BE2C (cell line): ENCODE results near the gene KRT23.

ENCODE experiments used
- DNase-seq: peaks from one replicate; pipeline ENCODE4 v3.0.0-alpha.2; 2020
- H3K27me3 ChIP-seq: fragments of 250-450 bp; sonication (Bioruptor Pico); 2 replicates; pipeline ENCODE4 v1.5.1; 2020; ENCODE audit warnings: mild to moderate bottlenecking
- H3K36me3 ChIP-seq: fragments of 250-450 bp; sonication (Bioruptor Pico); 2 replicates; pipeline ENCODE4 v1.5.1; 2020; ENCODE audit warnings: mild to moderate bottlenecking
- H3K4me1 ChIP-seq: fragments of 250-450 bp; sonication (Bioruptor Pico); 2 replicates; pipeline ENCODE4 v1.5.1; 2020
- H3K4me3 ChIP-seq: 2 replicates; pipeline ENCODE4 v1.5.1; 2011; ENCODE audit warnings: low read depth, low read length
- H3K9me3 ChIP-seq: fragments of 250-450 bp; sonication (Bioruptor Pico); 2 replicates; pipeline ENCODE4 v1.5.1; 2020
- CTCF ChIP-seq: IDR thresholded peaks from 2 replicates; pipeline ENCODE4 v1.5.1; 2012; ENCODE audit warnings: mild to moderate bottlenecking, low read depth, low read length

KRT23 gene

GRCh38 chr17:40936976-40937375, 470 bp downstream of the KRT23 start:
- no peak for TF ChIP-seq CTCF
- H3K27me3 ChIP-seq, result peaks cover 47% of the 10 kb centered on the region
- no peaks in the 10 kb centered on the region for H3K9me3 ChIP-seq
- H3K4me3 ChIP-seq, result no peak overlapping the region
- no peak for DNase-seq
- H3K4me1 ChIP-seq, result no peaks in the 10 kb centered on the region
- no peaks in the 10 kb centered on the region for H3K36me3 ChIP-seq

- Histone ChIP-seq H3K4me3 (no peak overlapping the region), H3K27me3 (peaks cover 51% of the 10 kb centered on the region), H3K9me3 (no peaks in the 10 kb centered on the region), H3K36me3 (no peaks in the 10 kb centered on the region), H3K4me1 (no peaks in the 10 kb centered on the region)
- DNase-seq, result no peak
- no peak for TF ChIP-seq CTCF
These were observed 942 bp downstream of the KRT23 start for GRCh38 chr17:40936437-40936971.

GRCh38 chr17:40935624-40936023, 1.8 kb downstream of the KRT23 start:
- Histone ChIP-seq H3K36me3 (no peaks in the 10 kb centered on the region), H3K27me3 (peaks cover 48% of the 10 kb centered on the region), H3K4me3 (no peak overlapping the region), H3K4me1 (no peaks in the 10 kb centered on the region), H3K9me3 (no peaks in the 10 kb centered on the region)
- no peak for TF ChIP-seq CTCF
- DNase-seq, result no peak

GRCh38 chr17:40932608-40933007, 4.8 kb downstream of the KRT23 start:
- Histone ChIP-seq H3K9me3 (no peaks in the 10 kb centered on the region), H3K4me1 (no peaks in the 10 kb centered on the region), H3K4me3 (no peak overlapping the region), H3K36me3 (no peaks in the 10 kb centered on the region), H3K27me3 (peaks cover 51% of the 10 kb centered on the region)
- TF ChIP-seq CTCF, result no peak
- DNase-seq, result no peak

GRCh38 chr17:40931311-40931710, 6.1 kb downstream of the KRT23 start:
- no peaks in the 10 kb centered on the region for H3K36me3 ChIP-seq
- no peak for TF ChIP-seq CTCF
- DNase-seq, result no peak
- H3K9me3 ChIP-seq, result no peaks in the 10 kb centered on the region
- H3K27me3 ChIP-seq, result peaks cover 51% of the 10 kb centered on the region
- H3K4me3 ChIP-seq, result no peak overlapping the region
- no peaks in the 10 kb centered on the region for H3K4me1 ChIP-seq

- H3K4me1 ChIP-seq, result no peaks in the 10 kb centered on the region
- TF ChIP-seq CTCF, result no peak
- H3K4me3 ChIP-seq, result no peak overlapping the region
- no peaks in the 10 kb centered on the region for H3K36me3 ChIP-seq
- DNase-seq, result no peak
- no peaks in the 10 kb centered on the region for H3K9me3 ChIP-seq
- peaks cover 64% of the 10 kb centered on the region for H3K27me3 ChIP-seq
These were observed 11.1 kb downstream of the KRT23 start for GRCh38 chr17:40926341-40926740.
